CD4-positive, alpha-beta T cell treated with Interleukin-2 at 100 ng/mL for 4 hours (primary cell): ENCODE measurements around the gene LRP1.

Source experiments
- DNase-seq: peaks from one replicate; pipeline ENCODE4 v3.0.0-alpha.2; 2020; ENCODE audit warnings: low spot score

LRP1 gene

DNA sequence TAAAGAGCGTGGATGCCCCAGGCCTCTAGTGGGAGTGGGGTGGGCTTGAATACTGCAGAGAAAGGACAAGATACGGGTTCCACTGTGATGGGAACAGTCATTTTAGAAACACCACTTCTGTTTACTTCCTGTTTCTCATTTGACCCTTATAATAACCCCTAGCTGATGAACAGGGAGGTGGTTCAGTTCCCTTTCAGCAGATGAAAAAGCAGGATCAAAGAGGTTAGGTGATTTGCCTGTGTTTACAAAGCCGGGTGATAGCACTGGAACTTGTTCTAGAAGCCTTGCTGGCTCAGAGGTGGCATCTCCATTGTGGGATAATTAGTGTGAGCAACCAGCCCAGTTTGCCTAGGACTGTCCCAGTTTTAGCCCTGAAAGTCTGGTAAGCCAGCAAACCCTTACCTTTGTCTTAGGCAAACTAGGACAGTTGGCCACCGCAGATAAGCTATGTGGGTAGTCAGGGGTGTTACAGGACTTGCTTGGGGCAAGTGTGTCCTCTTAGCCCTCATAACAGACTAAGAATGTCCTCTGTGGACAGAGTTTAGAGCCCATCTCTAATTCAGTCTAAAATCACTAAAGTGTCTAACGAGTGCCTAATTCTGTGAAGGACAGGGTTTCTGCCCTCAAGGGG, 26.6 kb downstream of the LRP1 start:
- DNase-seq: no peak

DNA sequence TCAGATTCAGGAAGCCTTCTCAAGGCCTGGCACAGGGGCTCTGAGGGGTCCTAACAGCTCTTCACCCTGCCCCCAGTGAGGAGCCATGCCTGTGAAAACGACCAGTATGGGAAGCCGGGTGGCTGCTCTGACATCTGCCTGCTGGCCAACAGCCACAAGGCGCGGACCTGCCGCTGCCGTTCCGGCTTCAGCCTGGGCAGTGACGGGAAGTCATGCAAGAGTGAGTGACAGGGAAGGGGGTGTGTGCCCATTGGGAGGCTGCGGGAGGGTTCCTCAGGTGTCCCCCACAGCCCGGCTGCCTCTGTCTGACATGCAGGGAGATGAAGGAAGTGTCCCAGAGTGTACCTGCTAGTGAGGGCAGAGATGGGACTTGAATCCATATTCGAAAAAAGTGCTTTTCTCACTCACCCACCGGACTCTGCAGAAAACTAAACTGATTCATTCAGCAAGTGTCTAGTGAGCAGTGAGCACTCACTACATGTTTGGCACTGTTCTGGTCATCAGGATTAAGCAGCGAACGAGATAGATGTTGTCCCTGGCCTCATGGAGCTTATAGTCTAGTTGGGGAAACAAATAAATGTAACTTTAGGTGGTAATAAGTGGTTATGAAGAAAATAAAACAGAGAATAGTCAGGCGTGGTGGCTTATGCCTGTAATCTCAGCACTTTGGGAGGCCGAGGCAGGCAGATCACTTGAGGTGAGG, 28.6 kb downstream of the LRP1 start:
- no peak for DNase-seq

DNA sequence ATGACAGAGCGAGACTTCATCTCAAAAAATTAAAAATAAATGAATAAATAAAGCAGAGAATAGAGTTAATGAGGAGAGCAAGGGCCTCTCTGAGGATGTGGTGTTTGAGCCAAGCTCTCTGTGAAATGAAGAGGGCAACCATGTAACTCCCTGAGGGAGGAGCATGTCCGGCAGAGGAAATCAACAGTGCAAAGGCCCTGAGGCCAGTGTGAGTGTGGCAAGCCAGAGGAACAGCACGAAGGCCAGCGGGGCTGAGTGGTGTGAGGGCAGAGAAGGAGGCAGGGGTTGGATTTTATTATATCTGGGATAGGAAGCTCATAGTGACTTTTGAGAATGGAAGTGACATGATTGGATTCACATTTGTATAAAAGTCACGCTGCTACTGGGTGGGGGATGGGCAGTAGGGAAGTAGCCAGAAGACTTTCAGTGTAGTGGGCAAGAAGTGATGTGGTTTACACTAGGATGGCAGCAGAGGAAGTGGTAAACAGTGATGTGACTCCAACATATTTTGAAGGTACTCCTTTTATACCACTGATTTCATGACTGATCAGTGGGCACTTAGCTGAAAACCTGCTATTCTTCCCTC, 29.4 kb downstream of the LRP1 start:
- no peak for DNase-seq

DNA sequence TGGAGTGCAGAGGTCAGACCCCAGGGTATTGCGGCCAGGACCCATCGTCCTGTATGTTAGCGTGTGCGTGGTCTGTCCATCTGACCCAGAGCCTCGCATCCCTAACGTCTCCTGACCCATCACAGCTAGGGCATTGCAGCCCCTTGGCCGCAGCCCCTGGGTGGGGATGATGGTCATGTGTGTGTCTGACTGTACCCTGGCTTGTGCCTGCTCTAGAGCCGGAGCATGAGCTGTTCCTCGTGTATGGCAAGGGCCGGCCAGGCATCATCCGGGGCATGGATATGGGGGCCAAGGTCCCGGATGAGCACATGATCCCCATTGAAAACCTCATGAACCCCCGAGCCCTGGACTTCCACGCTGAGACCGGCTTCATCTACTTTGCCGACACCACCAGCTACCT, 29.9 kb downstream of the LRP1 start:
- no peak for DNase-seq

DNA sequence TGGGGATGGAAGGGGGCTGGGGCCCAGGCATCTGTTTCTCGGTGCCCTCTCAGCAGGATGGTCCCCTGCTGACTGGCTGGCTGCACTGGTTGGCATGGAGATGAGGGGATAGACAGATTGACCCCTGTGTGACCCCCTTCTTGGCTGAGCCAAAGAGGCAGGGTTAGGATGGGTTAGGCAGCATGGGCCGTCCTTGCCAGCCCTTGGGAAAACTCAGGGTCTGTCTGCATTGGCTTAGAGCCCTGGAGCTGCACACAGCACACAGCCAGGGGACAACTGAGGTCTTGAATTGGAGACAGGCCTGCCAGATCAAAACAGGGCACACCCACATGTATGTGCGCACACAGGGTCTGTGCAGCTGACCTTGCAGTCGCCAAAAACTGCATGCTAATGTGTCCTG, 30.4 kb downstream of the LRP1 start:
- DNase-seq: no peak

DNA sequence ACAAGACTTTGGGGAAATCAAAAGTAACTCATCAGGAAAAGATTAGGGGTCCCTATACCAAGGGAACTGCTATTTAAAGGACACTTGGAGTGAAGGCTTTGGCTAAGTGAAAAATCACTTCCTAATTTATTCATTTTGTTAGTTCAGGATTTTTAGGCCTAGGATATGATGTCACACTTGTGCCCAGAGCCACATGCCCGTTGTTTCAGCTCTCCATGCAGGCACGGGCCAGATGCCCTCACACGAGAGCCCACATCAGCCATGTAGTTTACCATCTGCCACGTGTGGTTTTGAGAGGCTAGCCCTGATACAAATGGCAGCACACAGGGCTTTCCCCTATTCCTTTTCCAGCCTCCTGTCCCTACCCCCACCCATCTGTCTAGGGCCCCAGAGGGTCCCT, 31.0 kb downstream of the LRP1 start:
- DNase-seq: no peak

DNA sequence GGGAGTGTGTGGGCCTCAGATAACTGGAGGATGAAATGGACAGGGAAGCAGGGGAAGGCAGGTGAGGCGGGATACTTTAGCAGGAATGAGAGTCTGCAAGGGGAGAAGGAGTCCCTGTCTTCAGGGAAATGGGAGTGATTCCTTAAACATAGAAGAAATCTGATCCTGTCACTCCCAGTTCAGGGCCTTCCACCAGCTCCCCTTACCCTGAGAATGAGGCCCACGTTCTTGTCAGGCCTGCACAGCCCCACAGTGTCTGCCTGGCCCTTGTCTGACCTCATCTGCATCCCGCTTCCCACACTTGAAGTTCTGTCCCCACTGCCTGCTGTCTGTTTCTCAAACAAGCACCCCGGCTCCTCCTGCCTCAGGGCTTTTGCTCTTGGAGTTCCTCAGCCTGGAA, 31.8 kb downstream of the LRP1 start:
- no peak for DNase-seq

DNA sequence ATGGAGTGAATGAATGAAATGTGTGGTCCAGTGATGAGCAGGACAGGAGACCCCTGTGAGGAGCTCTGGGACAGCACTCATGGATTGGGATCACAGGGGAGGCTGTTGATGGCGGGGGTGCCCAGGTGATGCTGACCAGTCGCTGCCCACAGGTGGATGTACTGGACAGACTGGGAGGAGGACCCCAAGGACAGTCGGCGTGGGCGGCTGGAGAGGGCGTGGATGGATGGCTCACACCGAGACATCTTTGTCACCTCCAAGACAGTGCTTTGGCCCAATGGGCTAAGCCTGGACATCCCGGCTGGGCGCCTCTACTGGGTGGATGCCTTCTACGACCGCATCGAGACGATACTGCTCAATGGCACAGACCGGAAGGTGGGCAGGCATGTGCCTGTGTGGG, 32.5 kb downstream of the LRP1 start:
- no peak for DNase-seq

DNA sequence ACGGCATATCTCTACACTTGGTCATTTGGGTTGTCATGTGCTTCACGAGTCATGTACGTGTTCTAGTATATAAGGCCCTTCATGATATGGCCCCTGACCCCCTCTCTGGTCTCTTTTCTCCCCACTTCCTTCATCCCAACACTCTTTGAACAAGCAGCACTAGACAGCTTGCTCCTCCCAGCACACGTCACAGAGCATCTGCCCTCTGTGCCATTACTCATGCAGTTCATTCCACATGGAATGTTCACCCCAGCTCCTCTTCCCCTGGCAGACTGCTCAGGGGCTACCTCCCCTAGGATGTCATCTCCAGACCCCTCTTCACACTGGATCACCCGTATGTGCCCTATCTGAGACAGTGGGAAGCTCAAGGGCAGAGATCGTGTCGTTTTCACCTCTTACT, 33.2 kb downstream of the LRP1 start:
- no peak for DNase-seq

DNA sequence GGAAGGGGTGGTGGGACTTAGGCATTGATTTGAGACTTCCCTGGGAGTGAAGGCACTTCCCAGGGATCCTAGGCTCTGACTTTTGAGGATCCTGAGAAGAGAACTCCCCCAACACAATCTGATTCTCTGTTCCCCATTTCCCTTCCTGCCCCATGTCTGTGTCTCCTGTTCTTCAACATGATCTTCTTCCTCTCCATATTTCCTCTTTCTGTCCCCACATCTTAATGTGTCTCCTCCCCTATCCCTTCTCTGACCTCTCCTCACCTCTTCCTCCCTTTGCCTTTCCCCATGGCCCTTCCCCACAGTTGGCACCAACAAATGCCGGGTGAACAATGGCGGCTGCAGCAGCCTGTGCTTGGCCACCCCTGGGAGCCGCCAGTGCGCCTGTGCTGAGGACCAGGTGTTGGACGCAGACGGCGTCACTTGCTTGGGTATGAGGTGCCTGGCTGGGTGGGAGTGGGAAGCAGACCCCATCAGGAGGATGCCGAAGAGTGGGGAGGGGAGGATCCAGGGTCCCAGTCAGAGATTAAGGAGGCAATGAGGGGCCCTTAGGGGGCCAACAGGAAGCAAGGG, 34.4 kb downstream of the LRP1 start:
- no peak for DNase-seq

DNA sequence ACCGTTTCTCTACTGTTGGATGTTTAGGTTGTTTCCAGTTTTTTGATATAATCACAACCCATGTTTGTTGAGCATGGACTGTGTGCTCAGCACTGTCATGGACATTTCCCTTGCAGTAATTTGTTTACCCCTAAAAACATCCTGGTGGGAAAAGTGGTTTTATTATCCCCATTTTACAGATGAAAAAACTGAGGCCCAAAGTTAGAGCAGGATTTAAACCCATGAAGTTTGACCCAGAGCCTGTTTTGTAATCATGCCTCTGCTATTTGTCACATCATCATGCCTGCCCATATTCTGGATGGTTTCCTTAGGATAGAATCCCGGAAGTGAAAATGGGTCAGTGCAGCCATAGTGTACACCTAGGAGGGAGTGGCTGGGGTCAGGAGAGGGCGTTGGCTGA, 36.2 kb downstream of the LRP1 start:
- DNase-seq: no peak

DNA sequence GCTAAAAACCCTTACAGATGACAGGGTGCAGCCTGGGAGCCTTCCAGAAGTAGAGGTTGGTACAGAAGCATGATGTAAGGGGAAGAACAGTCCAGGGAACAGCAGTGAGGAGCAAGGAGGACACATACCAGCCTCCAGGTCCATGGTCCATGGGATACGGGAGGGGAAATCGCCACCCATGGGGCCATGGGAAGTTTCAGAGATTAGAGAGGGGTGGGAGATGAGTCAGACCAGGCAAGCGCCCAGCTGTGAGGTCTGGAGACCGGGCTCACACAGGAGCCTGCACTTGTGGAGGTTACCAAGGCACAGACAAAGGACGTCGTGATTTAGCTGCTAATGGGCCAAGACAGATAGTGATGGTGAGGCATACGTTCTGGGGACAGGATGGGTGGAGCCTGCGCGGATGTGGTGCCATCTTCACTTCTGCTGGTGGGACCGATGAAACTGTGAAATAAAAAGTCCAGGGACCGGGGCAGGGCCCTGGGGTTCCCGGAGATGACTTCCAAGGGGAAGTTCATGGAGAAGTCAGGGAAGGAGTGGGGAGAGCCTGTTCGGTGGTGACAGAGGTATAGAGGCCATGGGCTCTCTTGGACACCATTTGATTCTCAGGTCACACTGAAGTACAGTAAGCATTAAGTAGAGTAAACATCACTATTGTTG, 36.8 kb downstream of the LRP1 start:
- DNase-seq: no peak

DNA sequence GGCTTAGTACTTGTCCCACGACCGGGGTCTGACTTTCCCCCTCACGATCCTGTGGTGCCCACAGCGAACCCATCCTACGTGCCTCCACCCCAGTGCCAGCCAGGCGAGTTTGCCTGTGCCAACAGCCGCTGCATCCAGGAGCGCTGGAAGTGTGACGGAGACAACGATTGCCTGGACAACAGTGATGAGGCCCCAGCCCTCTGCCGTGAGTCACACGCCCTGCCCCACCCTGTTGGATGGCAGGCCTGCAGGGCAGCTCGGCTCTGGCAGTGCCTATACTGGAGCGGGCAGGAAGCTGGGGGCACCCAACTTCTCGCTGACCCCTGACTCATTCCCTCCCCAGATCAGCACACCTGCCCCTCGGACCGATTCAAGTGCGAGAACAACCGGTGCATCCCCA, 37.5 kb downstream of the LRP1 start:
- no peak for DNase-seq

DNA sequence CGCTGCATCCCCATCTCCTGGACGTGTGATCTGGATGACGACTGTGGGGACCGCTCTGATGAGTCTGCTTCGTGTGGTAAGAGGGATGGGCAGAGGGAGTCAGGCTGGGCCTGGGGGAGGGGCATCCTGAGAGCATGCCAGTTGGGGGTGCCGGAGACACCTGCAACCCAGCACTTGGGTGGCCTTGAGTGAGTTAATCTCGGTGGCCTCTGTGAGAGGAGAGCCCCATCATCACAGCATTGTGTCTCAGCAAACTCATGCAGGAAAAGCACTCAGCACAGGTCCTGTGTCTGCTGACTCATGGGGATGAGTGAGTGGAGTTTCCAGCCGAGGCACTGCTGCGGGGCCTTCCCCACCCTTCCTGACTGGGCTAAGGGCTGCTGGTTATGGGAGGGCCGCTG, 38.7 kb downstream of the LRP1 start:
- no peak for DNase-seq

DNA sequence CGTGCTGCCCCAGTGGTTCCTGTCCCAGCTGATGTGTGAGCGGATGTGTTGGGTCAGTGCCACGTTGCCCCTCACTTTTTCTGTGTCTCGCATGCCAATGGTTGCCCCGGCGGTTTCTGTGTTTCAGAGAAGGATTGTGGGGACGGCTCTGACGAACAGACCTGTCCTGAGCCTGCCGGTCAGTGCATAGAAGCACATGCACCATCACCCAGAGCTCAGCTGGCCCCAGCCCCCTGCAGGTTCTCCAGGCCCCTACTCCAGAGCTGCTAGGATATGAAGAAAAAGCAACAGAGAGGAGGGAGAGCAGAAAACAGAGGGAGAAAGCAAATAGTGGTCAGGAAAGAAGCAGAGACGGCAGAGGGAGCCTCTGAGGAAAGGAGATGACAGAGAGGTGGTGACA, 39.8 kb downstream of the LRP1 start:
- no peak for DNase-seq

DNA sequence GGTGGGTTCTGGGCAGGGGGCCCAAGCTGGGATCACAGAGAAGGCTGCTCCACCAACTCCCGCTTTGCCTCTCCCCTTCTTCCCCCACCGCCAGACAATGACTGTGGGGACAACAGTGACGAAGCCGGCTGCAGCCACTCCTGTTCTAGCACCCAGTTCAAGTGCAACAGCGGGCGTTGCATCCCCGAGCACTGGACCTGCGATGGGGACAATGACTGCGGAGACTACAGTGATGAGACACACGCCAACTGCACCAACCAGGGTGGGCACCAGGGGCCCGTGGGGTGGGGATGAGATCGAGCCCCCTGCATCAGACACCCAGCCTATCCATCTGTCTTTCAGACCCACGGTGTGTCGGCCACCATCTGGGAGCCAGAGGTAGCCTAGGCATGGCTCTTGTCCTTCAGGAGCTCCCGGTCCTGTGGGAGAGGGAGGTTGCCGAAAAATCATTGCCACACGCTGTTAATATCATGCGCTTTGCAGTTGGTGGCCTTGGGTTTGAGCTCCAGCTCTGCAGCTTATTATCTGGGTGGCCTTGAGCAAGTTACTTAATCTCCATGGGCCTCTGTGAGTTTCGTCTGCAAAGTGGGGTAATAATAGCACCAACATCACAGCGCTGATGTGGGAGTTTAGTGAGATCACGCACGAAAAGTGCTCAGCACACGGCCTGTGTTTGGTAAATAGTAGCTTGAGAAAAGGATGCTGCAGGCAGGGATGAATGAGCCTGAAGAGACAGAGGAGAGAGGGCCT, 40.9 kb downstream of the LRP1 start:
- DNase-seq: no peak

DNA sequence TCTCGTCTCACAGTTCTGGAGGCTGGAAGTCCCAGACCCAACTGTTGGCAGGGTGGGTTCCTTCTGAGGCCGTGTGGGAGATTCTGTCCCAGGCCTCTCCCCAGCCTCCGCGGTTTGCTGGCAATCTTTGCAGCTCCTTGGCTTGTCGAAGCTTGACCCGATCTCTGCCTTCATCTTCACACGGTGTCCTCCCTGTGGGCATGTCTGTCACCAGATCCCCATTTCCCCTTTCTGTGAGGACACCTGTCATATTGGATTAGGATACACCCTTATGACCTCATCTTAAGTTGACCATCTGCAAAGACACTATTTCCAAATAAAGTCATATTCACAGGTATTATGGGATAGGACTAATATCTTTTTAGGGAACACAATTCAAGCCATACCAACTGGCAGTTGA, 41.7 kb downstream of the LRP1 start:
- no peak for DNase-seq

DNA sequence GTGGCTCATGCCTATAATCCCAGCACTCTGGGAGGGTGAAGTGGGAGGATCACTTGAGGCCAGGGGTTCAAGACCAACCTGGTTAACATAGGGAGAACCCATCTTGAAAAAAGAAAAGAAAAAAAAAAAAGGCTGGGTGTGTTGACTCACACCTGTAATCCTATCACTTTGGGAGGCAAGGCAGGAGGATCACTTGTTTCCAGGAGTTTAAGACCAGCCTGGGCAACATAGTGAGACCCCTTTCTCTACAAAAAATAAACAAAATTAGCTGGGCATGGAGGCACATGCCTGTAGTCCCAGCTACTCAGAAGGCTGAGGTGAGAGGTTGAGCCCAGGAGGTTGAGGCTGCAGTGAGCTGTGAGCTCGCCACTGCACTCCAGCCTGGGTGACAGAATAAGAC, 42.1 kb downstream of the LRP1 start:
- no peak for DNase-seq

DNA sequence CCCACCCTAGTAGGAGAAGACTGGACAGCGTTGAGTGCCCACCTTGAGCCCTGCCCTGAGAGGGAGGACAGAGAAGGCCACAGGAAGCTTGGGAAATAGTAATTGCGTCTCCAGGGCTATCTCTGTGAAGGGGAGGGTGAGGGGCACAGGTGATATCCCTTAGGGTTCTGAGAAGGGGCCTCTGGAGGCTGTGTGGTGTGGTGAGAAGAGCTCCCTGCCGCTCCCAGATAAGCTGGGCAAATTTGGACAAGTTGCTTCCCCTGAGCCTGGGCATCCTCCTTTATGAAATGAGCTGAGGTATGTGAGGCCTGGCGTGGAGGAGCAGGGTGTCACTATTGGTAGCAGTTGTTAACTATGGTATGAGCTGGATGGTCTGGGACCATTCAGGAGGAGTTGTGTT, 42.6 kb downstream of the LRP1 start:
- no peak for DNase-seq

DNA sequence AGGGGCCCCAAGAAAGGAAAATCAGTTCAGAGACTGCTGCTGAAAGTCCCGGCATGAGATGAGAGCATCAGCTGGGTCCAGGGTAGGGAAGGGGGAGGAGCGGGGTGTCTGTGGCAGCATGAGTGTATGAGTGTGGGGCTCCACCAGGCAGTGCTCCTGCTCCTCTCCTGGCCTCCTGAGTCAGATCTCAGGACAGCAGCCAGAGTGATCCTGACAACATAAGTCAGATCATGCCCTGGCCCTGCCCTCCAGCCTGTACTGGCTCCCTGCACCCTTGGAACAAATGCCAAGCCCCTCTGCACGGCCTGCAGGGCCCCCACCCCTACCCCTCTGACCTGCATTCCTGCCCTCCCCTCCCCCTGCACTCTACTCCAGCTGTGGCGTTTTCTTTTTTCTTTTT, 43.4 kb downstream of the LRP1 start:
- no peak for DNase-seq

DNA sequence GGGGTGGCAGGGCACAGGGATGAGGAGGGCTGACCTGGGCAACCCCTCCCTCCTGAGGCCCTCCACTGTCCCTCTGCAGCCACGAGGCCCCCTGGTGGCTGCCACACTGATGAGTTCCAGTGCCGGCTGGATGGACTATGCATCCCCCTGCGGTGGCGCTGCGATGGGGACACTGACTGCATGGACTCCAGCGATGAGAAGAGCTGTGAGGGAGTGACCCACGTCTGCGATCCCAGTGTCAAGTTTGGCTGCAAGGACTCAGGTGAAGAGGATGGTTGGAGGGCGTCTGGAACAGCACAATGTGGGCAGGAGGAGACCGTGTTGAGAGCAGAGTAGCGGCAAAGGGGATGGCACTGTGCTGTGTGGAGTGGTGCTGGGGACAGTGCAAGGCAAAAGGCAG, 44.8 kb downstream of the LRP1 start:
- DNase-seq: peak; percentile 5

DNA sequence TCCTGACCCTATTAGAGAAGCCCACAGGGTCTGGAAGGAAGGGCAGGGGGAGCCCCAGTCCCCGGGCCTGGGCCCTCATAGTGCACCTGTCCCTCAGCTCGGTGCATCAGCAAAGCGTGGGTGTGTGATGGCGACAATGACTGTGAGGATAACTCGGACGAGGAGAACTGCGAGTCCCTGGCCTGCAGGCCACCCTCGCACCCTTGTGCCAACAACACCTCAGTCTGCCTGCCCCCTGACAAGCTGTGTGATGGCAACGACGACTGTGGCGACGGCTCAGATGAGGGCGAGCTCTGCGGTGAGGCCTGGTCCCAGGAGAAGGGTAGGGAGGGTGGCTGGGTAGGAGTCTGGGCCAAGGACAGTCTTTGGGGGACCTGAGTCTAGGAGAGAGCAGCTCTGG, 45.4 kb downstream of the LRP1 start:
- no peak for DNase-seq
